ENCODE measurements around the gene MMP17. TPM values are rescaled to one million over a fixed set of nuclear protein-coding genes. Genes with fewer than 3 reads are reported as not detected.

MMP17 gene
- total RNA-seq, 2 experiments from 2014 or later, result not detected

DNA sequence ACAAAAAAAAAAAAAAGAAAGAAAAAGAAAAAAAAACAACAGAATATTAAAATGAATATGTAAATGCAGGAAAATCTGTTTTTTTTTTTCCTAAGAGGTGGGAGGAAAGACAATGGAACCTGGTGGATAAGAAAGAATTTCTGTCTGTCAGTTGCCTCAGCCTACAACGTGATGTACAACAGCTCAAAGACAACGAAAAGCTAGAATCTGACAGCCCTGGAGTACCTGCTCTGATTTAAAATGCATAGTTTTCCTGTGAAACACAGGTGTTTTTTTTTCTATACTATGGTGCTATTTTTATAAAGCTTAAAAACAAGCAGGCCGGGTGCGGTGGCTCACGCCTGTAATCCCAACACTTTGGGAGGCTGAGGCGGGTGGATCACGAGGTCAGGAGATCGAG lies 36.3 kb downstream of the MMP17 start:
- H3K9me2 ChIP-seq (ENCODE audit: insufficient read depth, low read length), result no peaks in the 10 kb centered on the region
- TF ChIP-seq, protein P1, sequence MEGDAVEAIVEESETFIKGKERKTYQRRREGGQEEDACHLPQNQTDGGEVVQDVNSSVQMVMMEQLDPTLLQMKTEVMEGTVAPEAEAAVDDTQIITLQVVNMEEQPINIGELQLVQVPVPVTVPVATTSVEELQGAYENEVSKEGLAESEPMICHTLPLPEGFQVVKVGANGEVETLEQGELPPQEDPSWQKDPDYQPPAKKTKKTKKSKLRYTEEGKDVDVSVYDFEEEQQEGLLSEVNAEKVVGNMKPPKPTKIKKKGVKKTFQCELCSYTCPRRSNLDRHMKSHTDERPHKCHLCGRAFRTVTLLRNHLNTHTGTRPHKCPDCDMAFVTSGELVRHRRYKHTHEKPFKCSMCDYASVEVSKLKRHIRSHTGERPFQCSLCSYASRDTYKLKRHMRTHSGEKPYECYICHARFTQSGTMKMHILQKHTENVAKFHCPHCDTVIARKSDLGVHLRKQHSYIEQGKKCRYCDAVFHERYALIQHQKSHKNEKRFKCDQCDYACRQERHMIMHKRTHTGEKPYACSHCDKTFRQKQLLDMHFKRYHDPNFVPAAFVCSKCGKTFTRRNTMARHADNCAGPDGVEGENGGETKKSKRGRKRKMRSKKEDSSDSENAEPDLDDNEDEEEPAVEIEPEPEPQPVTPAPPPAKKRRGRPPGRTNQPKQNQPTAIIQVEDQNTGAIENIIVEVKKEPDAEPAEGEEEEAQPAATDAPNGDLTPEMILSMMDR (conservative IDR thresholded peaks at IDR 0.05; ENCODE audit: low read length), result no peak
- no peak for TF ChIP-seq EZH2phosphoT487 (IDR thresholded peaks at IDR 0.05; ENCODE audit: borderline replicate concordance, low read depth, low read length)
- intact Hi-C loops (cut with micrococcal nuclease; ENCODE audit: unreplicated experiment), result no loop called here
- POLR2A ChIA-PET, result no interaction called here
- no peak overlapping the region for H3K4me2 ChIP-seq (ENCODE audit: low read length)
- H3K4me3 ChIP-seq (ENCODE audit: low read depth, low read length, poor library complexity, severe bottlenecking), result no peak overlapping the region
- H3K4me1 ChIP-seq (ENCODE audit: insufficient read depth, low read length, poor library complexity, severe bottlenecking), result no peaks in the 10 kb centered on the region
- H3K9me3 ChIP-seq (ENCODE audit: low read length), result no peaks in the 10 kb centered on the region
- no peaks in the 10 kb centered on the region for H4K20me1 ChIP-seq (ENCODE audit: insufficient read depth, low read length)
- CTCF ChIA-PET (ENCODE audit: unreplicated experiment), result no interaction called here
- H3K36me3 ChIP-seq (ENCODE audit: insufficient read depth, low read length), result no peaks in the 10 kb centered on the region
- no peaks in the 10 kb centered on the region for H3K79me2 ChIP-seq (ENCODE audit: insufficient read depth, low read depth, low read length)
- no peak overlapping the region for H2AFZ ChIP-seq (ENCODE audit: low read length)
- no peak for DNase-seq (ENCODE audit: low spot score)
- no peak overlapping the region for H3K27ac ChIP-seq (ENCODE audit: low read depth, low read length, poor library complexity, severe bottlenecking)
- no TSS peak for BruUV-seq (replicated peaks)

DNA sequence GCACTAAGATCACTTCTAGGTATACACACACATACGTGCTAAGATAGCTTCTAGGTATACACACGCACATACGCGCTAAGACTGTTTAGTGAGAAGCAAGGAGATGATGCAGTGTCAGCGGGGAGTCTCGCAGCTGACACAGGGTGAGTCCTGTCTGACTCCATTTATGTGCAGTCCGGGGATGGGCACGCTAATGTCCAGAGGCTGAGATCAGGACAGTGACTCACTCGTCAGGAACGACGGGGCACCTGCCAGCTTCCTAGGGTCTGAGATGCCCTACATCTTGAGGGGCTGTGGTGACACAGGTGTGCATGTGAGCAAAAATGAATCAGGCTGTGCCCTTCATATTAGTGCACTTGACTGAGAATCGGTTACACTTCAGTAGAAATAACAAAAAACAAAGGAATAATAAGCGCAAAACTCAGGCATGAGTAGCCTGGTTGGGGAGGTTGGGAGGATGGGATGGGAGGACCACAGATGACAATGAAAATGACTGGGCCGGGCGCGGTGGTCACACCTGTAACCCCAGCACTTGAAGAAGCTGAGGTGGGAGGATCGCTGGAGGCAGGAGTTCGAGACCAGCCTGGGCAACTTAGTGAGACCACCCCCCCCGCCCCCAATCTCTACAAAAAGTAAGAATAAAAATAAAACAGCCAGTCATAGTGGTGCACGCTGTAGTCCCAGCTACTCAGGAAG lies 37.1 kb downstream of the MMP17 start:
- TF ChIP-seq, protein P1 (conservative IDR thresholded peaks at IDR 0.05; ENCODE audit: low read length), result no peak
- no peak for TF ChIP-seq EZH2phosphoT487 (IDR thresholded peaks at IDR 0.05; ENCODE audit: borderline replicate concordance, low read depth, low read length)
- no peak for DNase-seq (ENCODE audit: low spot score)
- no peaks in the 10 kb centered on the region for H3K9me3 ChIP-seq (ENCODE audit: low read length)
- no peaks in the 10 kb centered on the region for H4K20me1 ChIP-seq (ENCODE audit: insufficient read depth, low read length)
- no peaks in the 10 kb centered on the region for H3K4me1 ChIP-seq (ENCODE audit: insufficient read depth, low read length, poor library complexity, severe bottlenecking)
- no peaks in the 10 kb centered on the region for H3K36me3 ChIP-seq (ENCODE audit: insufficient read depth, low read length)
- BruUV-seq (replicated peaks), result no TSS peak
- no peak overlapping the region for H3K4me2 ChIP-seq (ENCODE audit: low read length)
- ChIA-PET POLR2A (no interaction called here), CTCF (ENCODE audit: unreplicated experiment) (interaction anchor here (0.6 kb wide), 1 partner anchor 580 kb away, joined by 3 read pairs; no protein-coding TSS in a partner anchor)
- no peaks in the 10 kb centered on the region for H3K9me2 ChIP-seq (ENCODE audit: insufficient read depth, low read length)
- no peak overlapping the region for H3K4me3 ChIP-seq (ENCODE audit: low read depth, low read length, poor library complexity, severe bottlenecking)
- intact Hi-C loops (cut with micrococcal nuclease; ENCODE audit: unreplicated experiment), result no loop called here
- H2AFZ ChIP-seq (ENCODE audit: low read length), result no peak overlapping the region
- no peaks in the 10 kb centered on the region for H3K79me2 ChIP-seq (ENCODE audit: insufficient read depth, low read depth, low read length)
- no peak overlapping the region for H3K27ac ChIP-seq (ENCODE audit: low read depth, low read length, poor library complexity, severe bottlenecking)

DNA sequence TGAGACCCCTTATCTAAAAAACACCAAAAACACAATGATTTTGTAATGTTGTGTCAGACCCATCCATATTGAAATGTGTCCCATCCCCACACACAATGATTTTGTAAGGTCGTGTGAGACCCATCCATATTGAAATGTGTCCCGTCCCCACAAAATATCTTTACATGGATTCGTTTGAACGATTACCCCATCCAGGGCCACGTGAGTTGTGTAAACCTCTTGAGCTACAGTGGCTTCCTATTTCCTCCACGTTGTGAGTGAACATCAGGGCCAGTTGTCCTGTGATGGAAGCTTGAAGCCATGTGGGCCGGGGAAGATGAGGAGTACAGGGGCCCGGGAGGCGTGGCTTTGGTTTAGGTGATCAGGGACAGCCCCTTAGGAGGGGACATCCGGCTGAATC lies 39.3 kb downstream of the MMP17 start:
- H3K79me2 ChIP-seq (ENCODE audit: insufficient read depth, low read depth, low read length), result no peaks in the 10 kb centered on the region
- no peaks in the 10 kb centered on the region for H4K20me1 ChIP-seq (ENCODE audit: insufficient read depth, low read length)
- no peak overlapping the region for H3K4me3 ChIP-seq (ENCODE audit: low read depth, low read length, poor library complexity, severe bottlenecking)
- POLR2A ChIA-PET, result no interaction called here
- H3K9me3 ChIP-seq (ENCODE audit: low read length), result no peaks in the 10 kb centered on the region
- no peak overlapping the region for H3K27ac ChIP-seq (ENCODE audit: low read depth, low read length, poor library complexity, severe bottlenecking)
- no peak for DNase-seq (ENCODE audit: low spot score)
- CTCF ChIA-PET (ENCODE audit: unreplicated experiment), result no interaction called here
- no peak overlapping the region for H3K4me2 ChIP-seq (ENCODE audit: low read length)
- BruUV-seq (replicated peaks), result no TSS peak
- no peak overlapping the region for H2AFZ ChIP-seq (ENCODE audit: low read length)
- no peaks in the 10 kb centered on the region for H3K36me3 ChIP-seq (ENCODE audit: insufficient read depth, low read length)
- intact Hi-C loops (cut with micrococcal nuclease; ENCODE audit: unreplicated experiment), result no loop called here
- no peaks in the 10 kb centered on the region for H3K9me2 ChIP-seq (ENCODE audit: insufficient read depth, low read length)
- H3K4me1 ChIP-seq (ENCODE audit: insufficient read depth, low read length, poor library complexity, severe bottlenecking), result no peaks in the 10 kb centered on the region
- TF ChIP-seq, protein P1 (conservative IDR thresholded peaks at IDR 0.05; ENCODE audit: low read length), result no peak
- no peak for TF ChIP-seq EZH2phosphoT487 (IDR thresholded peaks at IDR 0.05; ENCODE audit: borderline replicate concordance, low read depth, low read length)

All from OCI-LY7 (cell line).